ENCODE data around the gene TNFAIP3.
"Not testable (repeated sequence)": the region's sequence is repeated elsewhere in the genome, so short reads cannot be mapped to it uniquely, and the experiment has no call there.

TNFAIP3 gene

GRCh38 chr6:137827977-137828810 is 38.9 kb upstream of the TNFAIP3 start:
- no peaks in the 10 kb centered on the region for H3K27me3 ChIP-seq (ENCODE audit: control insufficient read depth, insufficient read depth, low read length)
- no peaks in the 10 kb centered on the region; the same call in 1 of the 2 replicates for H3K9me3 ChIP-seq (ENCODE audit: control insufficient read depth, insufficient read depth, low read depth, low read length)
- H3K9ac ChIP-seq (ENCODE audit: low read length) = no peak overlapping the region
- H3K27ac ChIP-seq (ENCODE audit: low read depth, low read length) = no peak overlapping the region
- H3K4me1 ChIP-seq (ENCODE audit: control insufficient read depth, insufficient read depth, low read length) = peaks cover 9% of the 10 kb centered on the region; the same call in 1 of the 2 replicates
- no peaks in the 10 kb centered on the region for H3K36me3 ChIP-seq (ENCODE audit: control insufficient read depth, insufficient read depth, low read length)
- no peak overlapping the region for H3K4me3 ChIP-seq (ENCODE audit: low read depth, low read length)

- H3K9me3 ChIP-seq (ENCODE audit: control insufficient read depth, insufficient read depth, low read depth, low read length) = peaks cover 4% of the 10 kb centered on the region; the same call in 1 of the 2 replicates
- peaks cover under 1% of the 10 kb centered on the region; the same call in 1 of the 2 replicates for H3K4me1 ChIP-seq (ENCODE audit: control insufficient read depth, insufficient read depth, low read length)
- no peak overlapping the region for H3K27ac ChIP-seq (ENCODE audit: low read depth, low read length)
- no peak overlapping the region for H3K9ac ChIP-seq (ENCODE audit: low read length)
- H3K4me3 ChIP-seq (ENCODE audit: low read depth, low read length) = no peak overlapping the region
- H3K36me3 ChIP-seq (ENCODE audit: control insufficient read depth, insufficient read depth, low read length) = no peaks in the 10 kb centered on the region
- H3K27me3 ChIP-seq (ENCODE audit: control insufficient read depth, insufficient read depth, low read length) = no peaks in the 10 kb centered on the region
These were observed 37.4 kb upstream of the TNFAIP3 start for GRCh38 chr6:137829641-137830083.

- Histone ChIP-seq H3K27me3 (ENCODE audit: control insufficient read depth, insufficient read depth, low read length) (no peaks in the 10 kb centered on the region), H3K9me3 (ENCODE audit: control insufficient read depth, insufficient read depth, low read depth, low read length) (peaks cover 4% of the 10 kb centered on the region; the same call in 1 of the 2 replicates), H3K4me1 (ENCODE audit: control insufficient read depth, insufficient read depth, low read length) (no peaks in the 10 kb centered on the region), H3K4me3 (ENCODE audit: low read depth, low read length) (no peak overlapping the region), H3K9ac (ENCODE audit: low read length) (no peak overlapping the region), H3K36me3 (ENCODE audit: control insufficient read depth, insufficient read depth, low read length) (no peaks in the 10 kb centered on the region), H3K27ac (ENCODE audit: low read depth, low read length) (no peak overlapping the region)
These were observed 36.5 kb upstream of the TNFAIP3 start for GRCh38 chr6:137830511-137830911.

GRCh38 chr6:137832110-137832509 is 34.9 kb upstream of the TNFAIP3 start:
- no peaks in the 10 kb centered on the region for H3K27me3 ChIP-seq (ENCODE audit: control insufficient read depth, insufficient read depth, low read length)
- H3K9ac ChIP-seq (ENCODE audit: low read length) = no peak overlapping the region
- no peak overlapping the region for H3K27ac ChIP-seq (ENCODE audit: low read depth, low read length)
- H3K36me3 ChIP-seq (ENCODE audit: control insufficient read depth, insufficient read depth, low read length) = no peaks in the 10 kb centered on the region
- peaks cover 4% of the 10 kb centered on the region; the same call in 1 of the 2 replicates for H3K9me3 ChIP-seq (ENCODE audit: control insufficient read depth, insufficient read depth, low read depth, low read length)
- no peak overlapping the region for H3K4me3 ChIP-seq (ENCODE audit: low read depth, low read length)
- H3K4me1 ChIP-seq (ENCODE audit: control insufficient read depth, insufficient read depth, low read length) = no peaks in the 10 kb centered on the region

GRCh38 chr6:137834508-137834907 is 32.6 kb upstream of the TNFAIP3 start:
- Histone ChIP-seq H3K27me3 (ENCODE audit: control insufficient read depth, insufficient read depth, low read length) (no peaks in the 10 kb centered on the region), H3K4me3 (ENCODE audit: low read depth, low read length) (no peak overlapping the region), H3K4me1 (ENCODE audit: control insufficient read depth, insufficient read depth, low read length) (no peaks in the 10 kb centered on the region), H3K27ac (ENCODE audit: low read depth, low read length) (no peak overlapping the region), H3K36me3 (ENCODE audit: control insufficient read depth, insufficient read depth, low read length) (no peaks in the 10 kb centered on the region), H3K9me3 (ENCODE audit: control insufficient read depth, insufficient read depth, low read depth, low read length) (peaks cover 4% of the 10 kb centered on the region; the same call in 1 of the 2 replicates), H3K9ac (ENCODE audit: low read length) (no peak overlapping the region)

- Histone ChIP-seq H3K36me3 (ENCODE audit: control insufficient read depth, insufficient read depth, low read length) (no peaks in the 10 kb centered on the region), H3K9ac (ENCODE audit: low read length) (no peak overlapping the region), H3K9me3 (ENCODE audit: control insufficient read depth, insufficient read depth, low read depth, low read length) (peaks cover 6% of the 10 kb centered on the region; the same call in 1 of the 2 replicates), H3K4me1 (ENCODE audit: control insufficient read depth, insufficient read depth, low read length) (no peaks in the 10 kb centered on the region), H3K27ac (ENCODE audit: low read depth, low read length) (no peak overlapping the region), H3K4me3 (ENCODE audit: low read depth, low read length) (no peak overlapping the region), H3K27me3 (ENCODE audit: control insufficient read depth, insufficient read depth, low read length) (no peaks in the 10 kb centered on the region)
These were observed 30.3 kb upstream of the TNFAIP3 start for GRCh38 chr6:137836788-137837187.

GRCh38 chr6:137838090-137838489 is 29.0 kb upstream of the TNFAIP3 start:
- not testable (repeated sequence) for H3K36me3 ChIP-seq (ENCODE audit: control insufficient read depth, insufficient read depth, low read length); H3K27ac ChIP-seq (ENCODE audit: low read depth, low read length); H3K9ac ChIP-seq (ENCODE audit: low read length); H3K4me1 ChIP-seq (ENCODE audit: control insufficient read depth, insufficient read depth, low read length); H3K9me3 ChIP-seq (ENCODE audit: control insufficient read depth, insufficient read depth, low read depth, low read length); H3K27me3 ChIP-seq (ENCODE audit: control insufficient read depth, insufficient read depth, low read length); H3K4me3 ChIP-seq (ENCODE audit: low read depth, low read length)

- H3K27ac ChIP-seq (ENCODE audit: low read depth, low read length); H3K9ac ChIP-seq (ENCODE audit: low read length); H3K27me3 ChIP-seq (ENCODE audit: control insufficient read depth, insufficient read depth, low read length); H3K36me3 ChIP-seq (ENCODE audit: control insufficient read depth, insufficient read depth, low read length); H3K4me3 ChIP-seq (ENCODE audit: low read depth, low read length); H3K4me1 ChIP-seq (ENCODE audit: control insufficient read depth, insufficient read depth, low read length); H3K9me3 ChIP-seq (ENCODE audit: control insufficient read depth, insufficient read depth, low read depth, low read length): not testable (repeated sequence)
These were observed 28.5 kb upstream of the TNFAIP3 start for GRCh38 chr6:137838597-137838996.

- no peaks in the 10 kb centered on the region for H3K36me3 ChIP-seq (ENCODE audit: control insufficient read depth, insufficient read depth, low read length)
- H3K9me3 ChIP-seq (ENCODE audit: control insufficient read depth, insufficient read depth, low read depth, low read length) = 0 out of 2 replicates have a peak, but pooled peaks cover 2% of the 10 kb centered on the region
- H3K4me1 ChIP-seq (ENCODE audit: control insufficient read depth, insufficient read depth, low read length) = no peaks in the 10 kb centered on the region
- H3K27me3 ChIP-seq (ENCODE audit: control insufficient read depth, insufficient read depth, low read length) = no peaks in the 10 kb centered on the region
- no peak overlapping the region for H3K9ac ChIP-seq (ENCODE audit: low read length)
- H3K4me3 ChIP-seq (ENCODE audit: low read depth, low read length) = no peak overlapping the region
- no peak overlapping the region for H3K27ac ChIP-seq (ENCODE audit: low read depth, low read length)
These were observed 28.0 kb upstream of the TNFAIP3 start for GRCh38 chr6:137839076-137839475.

- Histone ChIP-seq H3K9me3 (ENCODE audit: control insufficient read depth, insufficient read depth, low read depth, low read length) (0 out of 2 replicates have a peak, but pooled peaks cover 2% of the 10 kb centered on the region), H3K4me3 (ENCODE audit: low read depth, low read length) (no peak overlapping the region), H3K27ac (ENCODE audit: low read depth, low read length) (no peak overlapping the region), H3K36me3 (ENCODE audit: control insufficient read depth, insufficient read depth, low read length) (no peaks in the 10 kb centered on the region), H3K27me3 (ENCODE audit: control insufficient read depth, insufficient read depth, low read length) (no peaks in the 10 kb centered on the region), H3K9ac (ENCODE audit: low read length) (no peak overlapping the region), H3K4me1 (ENCODE audit: control insufficient read depth, insufficient read depth, low read length) (peaks cover 1% of the 10 kb centered on the region; the same call in 1 of the 2 replicates)
These were observed 26.8 kb upstream of the TNFAIP3 start for GRCh38 chr6:137840252-137840651.

GRCh38 chr6:137843211-137843610 is 23.8 kb upstream of the TNFAIP3 start:
- no peaks in the 10 kb centered on the region for H3K36me3 ChIP-seq (ENCODE audit: control insufficient read depth, insufficient read depth, low read length)
- H3K4me1 ChIP-seq (ENCODE audit: control insufficient read depth, insufficient read depth, low read length) = peaks cover 5% of the 10 kb centered on the region; the same call in 1 of the 2 replicates
- no peak overlapping the region for H3K27ac ChIP-seq (ENCODE audit: low read depth, low read length)
- no peaks in the 10 kb centered on the region for H3K27me3 ChIP-seq (ENCODE audit: control insufficient read depth, insufficient read depth, low read length)
- H3K4me3 ChIP-seq (ENCODE audit: low read depth, low read length) = no peak overlapping the region
- H3K9ac ChIP-seq (ENCODE audit: low read length) = no peak overlapping the region
- 0 out of 2 replicates have a peak, but pooled peaks cover 2% of the 10 kb centered on the region for H3K9me3 ChIP-seq (ENCODE audit: control insufficient read depth, insufficient read depth, low read depth, low read length)
